HepG2 (cell line): ENCODE data around the gene ADGRL3. TPM values are rescaled to one million over a fixed set of nuclear protein-coding genes. Genes with fewer than 3 reads are reported as not detected.

Experiments used
- HOXD1 ChIP-seq: sonication (generic); formaldehyde crosslinking; IDR thresholded peaks from 2 replicates; pipeline ENCODE4 v1.5.0; 2020; ENCODE audit warnings: missing genetic modification reagents
- MIER3 ChIP-seq: IDR thresholded peaks from 2 replicates; pipeline ENCODE4 v1.6.1; 2016; ENCODE audit warnings: missing compliant biosample characterization, borderline replicate concordance
- MTF2 ChIP-seq: sonication (generic); formaldehyde crosslinking; IDR thresholded peaks from 2 replicates; pipeline ENCODE4 v1.5.0; 2020; ENCODE audit warnings: missing genetic modification reagents, borderline replicate concordance
- ZNF556 ChIP-seq: sonication (generic); formaldehyde crosslinking; IDR thresholded peaks from 2 replicates; pipeline ENCODE4 v1.4.0; 2020; ENCODE audit warnings: mild to moderate bottlenecking, missing genetic modification reagents, borderline replicate concordance
- ZNF605 ChIP-seq: sonication (generic); formaldehyde crosslinking; IDR thresholded peaks from 2 replicates; pipeline ENCODE4 v1.8.0; 2022; ENCODE audit warnings: mild to moderate bottlenecking, missing genetic modification reagents
- polyA plus RNA-seq, 8 experiments: library from polyadenylated mRNA; depleted of rRNA in 3 of 8; stranded (reverse) in 7 of 8; unstranded in 1 of 8; fragments of >200 nt; fragmentation: Illumina TruSeq in 4 of 8; extraction: Trizol in 4 of 8; gene quantifications; 2 replicates each; pipeline versions ENCODE4 v1.2.1 to v1.2.3, GENCODE V29; 2011 to 2016; ENCODE audit warnings: low read depth in 4 of 8, missing spikeins in 1 of 8, mixed read lengths in 1 of 8; ENCODE audit not compliant: insufficient read depth in 1 of 8
- total RNA-seq, 5 experiments: library from RNA; depleted of rRNA; stranded (reverse); fragments of >200 nt; fragmentation: Illumina TruSeq; extraction: Trizol; gene quantifications; 2 replicates each; pipeline ENCODE4 v1.2.3, GENCODE V29; 2016; ENCODE audit warnings: low read depth in 1 of 5
- TF ChIP-seq, protein P1 (sequence below), 2 experiments: sonication (generic) in 1 of 2; formaldehyde crosslinking in 1 of 2; IDR thresholded peaks; 2 replicates each; pipeline versions ENCODE4 v1.6.1 to v1.9.0; 2014 to 2022; ENCODE audit warnings: antibody characterized with exemption in 1 of 2, borderline replicate concordance in 1 of 2, inconsistent platforms in 1 of 2, low read depth in 1 of 2, missing genetic modification reagents in 1 of 2
- TF ChIP-seq, protein P2 (sequence below): sonication (generic); formaldehyde crosslinking; IDR thresholded peaks from 2 replicates; pipeline ENCODE4 v1.9.0; 2021; ENCODE audit warnings: mild to moderate bottlenecking, missing genetic modification reagents

Gene ADGRL3
- total and polyA plus RNA-seq, 2 of the 13 experiments (the other 11 are each of a cell fraction or from before 2014, with no cell fraction given): 0.04 to 0.05 TPM

DNA sequence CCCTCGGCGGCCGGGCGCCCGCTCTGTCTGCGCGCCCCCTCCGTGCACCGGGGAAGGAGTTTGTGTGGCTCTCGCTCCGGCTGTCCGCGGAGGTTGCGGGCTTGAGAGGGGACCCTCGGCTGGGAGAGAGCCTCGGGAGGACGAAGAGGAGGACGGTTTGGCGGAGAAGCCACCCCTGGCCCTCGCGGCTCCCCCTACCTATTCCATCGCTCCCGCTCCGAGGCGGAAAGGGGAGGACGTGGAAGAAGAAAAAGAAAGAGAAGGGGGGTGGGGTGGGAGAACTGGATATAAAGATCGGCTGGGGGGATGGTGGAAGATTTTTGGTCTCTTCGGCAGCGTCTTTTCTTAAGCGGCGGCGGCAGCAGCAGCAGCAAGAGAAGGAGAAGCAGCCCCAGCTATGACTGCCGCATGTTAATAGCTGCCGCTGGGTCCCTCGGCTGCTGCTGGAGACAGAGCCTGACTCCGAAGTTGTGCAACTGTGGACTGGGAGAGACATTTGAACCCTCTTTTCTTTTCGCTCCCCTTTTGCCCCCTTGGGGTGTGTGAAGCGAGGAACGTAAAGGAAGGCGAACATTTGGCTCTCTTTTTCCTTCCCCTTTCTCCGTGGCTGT lies 895 bp downstream of the ADGRL3 start (continued):
- TF ChIP-seq, protein P1, sequence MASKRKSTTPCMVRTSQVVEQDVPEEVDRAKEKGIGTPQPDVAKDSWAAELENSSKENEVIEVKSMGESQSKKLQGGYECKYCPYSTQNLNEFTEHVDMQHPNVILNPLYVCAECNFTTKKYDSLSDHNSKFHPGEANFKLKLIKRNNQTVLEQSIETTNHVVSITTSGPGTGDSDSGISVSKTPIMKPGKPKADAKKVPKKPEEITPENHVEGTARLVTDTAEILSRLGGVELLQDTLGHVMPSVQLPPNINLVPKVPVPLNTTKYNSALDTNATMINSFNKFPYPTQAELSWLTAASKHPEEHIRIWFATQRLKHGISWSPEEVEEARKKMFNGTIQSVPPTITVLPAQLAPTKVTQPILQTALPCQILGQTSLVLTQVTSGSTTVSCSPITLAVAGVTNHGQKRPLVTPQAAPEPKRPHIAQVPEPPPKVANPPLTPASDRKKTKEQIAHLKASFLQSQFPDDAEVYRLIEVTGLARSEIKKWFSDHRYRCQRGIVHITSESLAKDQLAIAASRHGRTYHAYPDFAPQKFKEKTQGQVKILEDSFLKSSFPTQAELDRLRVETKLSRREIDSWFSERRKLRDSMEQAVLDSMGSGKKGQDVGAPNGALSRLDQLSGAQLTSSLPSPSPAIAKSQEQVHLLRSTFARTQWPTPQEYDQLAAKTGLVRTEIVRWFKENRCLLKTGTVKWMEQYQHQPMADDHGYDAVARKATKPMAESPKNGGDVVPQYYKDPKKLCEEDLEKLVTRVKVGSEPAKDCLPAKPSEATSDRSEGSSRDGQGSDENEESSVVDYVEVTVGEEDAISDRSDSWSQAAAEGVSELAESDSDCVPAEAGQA (IDR thresholded peaks at IDR 0.05; ENCODE audit: low read depth): no peak
- TF ChIP-seq, protein P1 (CRISPR knock-in tag; IDR thresholded peaks at IDR 0.05; ENCODE audit: borderline replicate concordance): no peak
- TF ChIP-seq ZNF605 (CRISPR knock-in tag) (no peak), MIER3 (CRISPR knock-in tag) (no peak), ZNF556 (no peak), MTF2 (CRISPR knock-in tag) (no peak), HOXD1 (CRISPR knock-in tag) (no peak)
- TF ChIP-seq, protein P2, sequence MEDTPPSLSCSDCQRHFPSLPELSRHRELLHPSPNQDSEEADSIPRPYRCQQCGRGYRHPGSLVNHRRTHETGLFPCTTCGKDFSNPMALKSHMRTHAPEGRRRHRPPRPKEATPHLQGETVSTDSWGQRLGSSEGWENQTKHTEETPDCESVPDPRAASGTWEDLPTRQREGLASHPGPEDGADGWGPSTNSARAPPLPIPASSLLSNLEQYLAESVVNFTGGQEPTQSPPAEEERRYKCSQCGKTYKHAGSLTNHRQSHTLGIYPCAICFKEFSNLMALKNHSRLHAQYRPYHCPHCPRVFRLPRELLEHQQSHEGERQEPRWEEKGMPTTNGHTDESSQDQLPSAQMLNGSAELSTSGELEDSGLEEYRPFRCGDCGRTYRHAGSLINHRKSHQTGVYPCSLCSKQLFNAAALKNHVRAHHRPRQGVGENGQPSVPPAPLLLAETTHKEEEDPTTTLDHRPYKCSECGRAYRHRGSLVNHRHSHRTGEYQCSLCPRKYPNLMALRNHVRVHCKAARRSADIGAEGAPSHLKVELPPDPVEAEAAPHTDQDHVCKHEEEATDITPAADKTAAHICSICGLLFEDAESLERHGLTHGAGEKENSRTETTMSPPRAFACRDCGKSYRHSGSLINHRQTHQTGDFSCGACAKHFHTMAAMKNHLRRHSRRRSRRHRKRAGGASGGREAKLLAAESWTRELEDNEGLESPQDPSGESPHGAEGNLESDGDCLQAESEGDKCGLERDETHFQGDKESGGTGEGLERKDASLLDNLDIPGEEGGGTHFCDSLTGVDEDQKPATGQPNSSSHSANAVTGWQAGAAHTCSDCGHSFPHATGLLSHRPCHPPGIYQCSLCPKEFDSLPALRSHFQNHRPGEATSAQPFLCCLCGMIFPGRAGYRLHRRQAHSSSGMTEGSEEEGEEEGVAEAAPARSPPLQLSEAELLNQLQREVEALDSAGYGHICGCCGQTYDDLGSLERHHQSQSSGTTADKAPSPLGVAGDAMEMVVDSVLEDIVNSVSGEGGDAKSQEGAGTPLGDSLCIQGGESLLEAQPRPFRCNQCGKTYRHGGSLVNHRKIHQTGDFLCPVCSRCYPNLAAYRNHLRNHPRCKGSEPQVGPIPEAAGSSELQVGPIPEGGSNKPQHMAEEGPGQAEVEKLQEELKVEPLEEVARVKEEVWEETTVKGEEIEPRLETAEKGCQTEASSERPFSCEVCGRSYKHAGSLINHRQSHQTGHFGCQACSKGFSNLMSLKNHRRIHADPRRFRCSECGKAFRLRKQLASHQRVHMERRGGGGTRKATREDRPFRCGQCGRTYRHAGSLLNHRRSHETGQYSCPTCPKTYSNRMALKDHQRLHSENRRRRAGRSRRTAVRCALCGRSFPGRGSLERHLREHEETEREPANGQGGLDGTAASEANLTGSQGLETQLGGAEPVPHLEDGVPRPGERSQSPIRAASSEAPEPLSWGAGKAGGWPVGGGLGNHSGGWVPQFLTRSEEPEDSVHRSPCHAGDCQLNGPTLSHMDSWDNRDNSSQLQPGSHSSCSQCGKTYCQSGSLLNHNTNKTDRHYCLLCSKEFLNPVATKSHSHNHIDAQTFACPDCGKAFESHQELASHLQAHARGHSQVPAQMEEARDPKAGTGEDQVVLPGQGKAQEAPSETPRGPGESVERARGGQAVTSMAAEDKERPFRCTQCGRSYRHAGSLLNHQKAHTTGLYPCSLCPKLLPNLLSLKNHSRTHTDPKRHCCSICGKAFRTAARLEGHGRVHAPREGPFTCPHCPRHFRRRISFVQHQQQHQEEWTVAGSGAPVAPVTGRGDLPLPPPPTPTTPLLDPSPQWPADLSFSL (CRISPR knock-in tag): no peak
- TF ChIP-seq, all 625 proteins: peak for 0
